ENCODE data around the gene ECHS1.

Gene ECHS1

GRCh38 chr10:133329491-133330202 lies 43.5 kb downstream of the ECHS1 start (continued):
- TF ChIP-seq, protein P1, sequence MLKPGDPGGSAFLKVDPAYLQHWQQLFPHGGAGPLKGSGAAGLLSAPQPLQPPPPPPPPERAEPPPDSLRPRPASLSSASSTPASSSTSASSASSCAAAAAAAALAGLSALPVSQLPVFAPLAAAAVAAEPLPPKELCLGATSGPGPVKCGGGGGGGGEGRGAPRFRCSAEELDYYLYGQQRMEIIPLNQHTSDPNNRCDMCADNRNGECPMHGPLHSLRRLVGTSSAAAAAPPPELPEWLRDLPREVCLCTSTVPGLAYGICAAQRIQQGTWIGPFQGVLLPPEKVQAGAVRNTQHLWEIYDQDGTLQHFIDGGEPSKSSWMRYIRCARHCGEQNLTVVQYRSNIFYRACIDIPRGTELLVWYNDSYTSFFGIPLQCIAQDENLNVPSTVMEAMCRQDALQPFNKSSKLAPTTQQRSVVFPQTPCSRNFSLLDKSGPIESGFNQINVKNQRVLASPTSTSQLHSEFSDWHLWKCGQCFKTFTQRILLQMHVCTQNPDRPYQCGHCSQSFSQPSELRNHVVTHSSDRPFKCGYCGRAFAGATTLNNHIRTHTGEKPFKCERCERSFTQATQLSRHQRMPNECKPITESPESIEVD (tag by site-specific recombination; IDR thresholded peaks at IDR 0.05): no peak
- no peak for TF ChIP-seq ZNF214 (tag by site-specific recombination; IDR thresholded peaks at IDR 0.05; ENCODE audit: borderline replicate concordance)
- TF ChIP-seq, protein P2, sequence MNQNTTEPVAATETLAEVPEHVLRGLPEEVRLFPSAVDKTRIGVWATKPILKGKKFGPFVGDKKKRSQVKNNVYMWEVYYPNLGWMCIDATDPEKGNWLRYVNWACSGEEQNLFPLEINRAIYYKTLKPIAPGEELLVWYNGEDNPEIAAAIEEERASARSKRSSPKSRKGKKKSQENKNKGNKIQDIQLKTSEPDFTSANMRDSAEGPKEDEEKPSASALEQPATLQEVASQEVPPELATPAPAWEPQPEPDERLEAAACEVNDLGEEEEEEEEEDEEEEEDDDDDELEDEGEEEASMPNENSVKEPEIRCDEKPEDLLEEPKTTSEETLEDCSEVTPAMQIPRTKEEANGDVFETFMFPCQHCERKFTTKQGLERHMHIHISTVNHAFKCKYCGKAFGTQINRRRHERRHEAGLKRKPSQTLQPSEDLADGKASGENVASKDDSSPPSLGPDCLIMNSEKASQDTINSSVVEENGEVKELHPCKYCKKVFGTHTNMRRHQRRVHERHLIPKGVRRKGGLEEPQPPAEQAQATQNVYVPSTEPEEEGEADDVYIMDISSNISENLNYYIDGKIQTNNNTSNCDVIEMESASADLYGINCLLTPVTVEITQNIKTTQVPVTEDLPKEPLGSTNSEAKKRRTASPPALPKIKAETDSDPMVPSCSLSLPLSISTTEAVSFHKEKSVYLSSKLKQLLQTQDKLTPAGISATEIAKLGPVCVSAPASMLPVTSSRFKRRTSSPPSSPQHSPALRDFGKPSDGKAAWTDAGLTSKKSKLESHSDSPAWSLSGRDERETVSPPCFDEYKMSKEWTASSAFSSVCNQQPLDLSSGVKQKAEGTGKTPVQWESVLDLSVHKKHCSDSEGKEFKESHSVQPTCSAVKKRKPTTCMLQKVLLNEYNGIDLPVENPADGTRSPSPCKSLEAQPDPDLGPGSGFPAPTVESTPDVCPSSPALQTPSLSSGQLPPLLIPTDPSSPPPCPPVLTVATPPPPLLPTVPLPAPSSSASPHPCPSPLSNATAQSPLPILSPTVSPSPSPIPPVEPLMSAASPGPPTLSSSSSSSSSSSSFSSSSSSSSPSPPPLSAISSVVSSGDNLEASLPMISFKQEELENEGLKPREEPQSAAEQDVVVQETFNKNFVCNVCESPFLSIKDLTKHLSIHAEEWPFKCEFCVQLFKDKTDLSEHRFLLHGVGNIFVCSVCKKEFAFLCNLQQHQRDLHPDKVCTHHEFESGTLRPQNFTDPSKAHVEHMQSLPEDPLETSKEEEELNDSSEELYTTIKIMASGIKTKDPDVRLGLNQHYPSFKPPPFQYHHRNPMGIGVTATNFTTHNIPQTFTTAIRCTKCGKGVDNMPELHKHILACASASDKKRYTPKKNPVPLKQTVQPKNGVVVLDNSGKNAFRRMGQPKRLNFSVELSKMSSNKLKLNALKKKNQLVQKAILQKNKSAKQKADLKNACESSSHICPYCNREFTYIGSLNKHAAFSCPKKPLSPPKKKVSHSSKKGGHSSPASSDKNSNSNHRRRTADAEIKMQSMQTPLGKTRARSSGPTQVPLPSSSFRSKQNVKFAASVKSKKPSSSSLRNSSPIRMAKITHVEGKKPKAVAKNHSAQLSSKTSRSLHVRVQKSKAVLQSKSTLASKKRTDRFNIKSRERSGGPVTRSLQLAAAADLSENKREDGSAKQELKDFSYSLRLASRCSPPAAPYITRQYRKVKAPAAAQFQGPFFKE (tag by site-specific recombination; IDR thresholded peaks at IDR 0.05; ENCODE audit: borderline replicate concordance): no peak
- TF ChIP-seq ZBTB7A (tag by site-specific recombination; IDR thresholded peaks at IDR 0.05; ENCODE audit: low read depth): no peak
- TF ChIP-seq ZNF114 (tag by site-specific recombination; IDR thresholded peaks at IDR 0.05): no peak
- no peak for TF ChIP-seq ZNF580 (tag by site-specific recombination; IDR thresholded peaks at IDR 0.05)
- peak; percentile 90 for TF ChIP-seq ZNF654 (tag by site-specific recombination; IDR thresholded peaks at IDR 0.05; ENCODE audit: low read depth)
- peak; percentile 57 for TF ChIP-seq ZEB2 (tag by site-specific recombination; IDR thresholded peaks at IDR 0.05)
- no peak for TF ChIP-seq ZNF513 (tag by site-specific recombination; IDR thresholded peaks at IDR 0.05)
- TF ChIP-seq PRDM1 (tag by site-specific recombination; IDR thresholded peaks at IDR 0.05): no peak
- TF ChIP-seq ZNF274 (IDR thresholded peaks at IDR 0.05; ENCODE audit: low read length): no peak
- TF ChIP-seq ZNF274 (tag by site-specific recombination; IDR thresholded peaks at IDR 0.05; ENCODE audit: borderline replicate concordance): no peak
- no peak for TF ChIP-seq ELK4 (IDR thresholded peaks at IDR 0.05; ENCODE audit: borderline replicate concordance, low read depth, low read length)
- TF ChIP-seq SCRT1 (tag by site-specific recombination; IDR thresholded peaks at IDR 0.05; ENCODE audit: borderline replicate concordance): no peak
- TF ChIP-seq, protein P3, sequence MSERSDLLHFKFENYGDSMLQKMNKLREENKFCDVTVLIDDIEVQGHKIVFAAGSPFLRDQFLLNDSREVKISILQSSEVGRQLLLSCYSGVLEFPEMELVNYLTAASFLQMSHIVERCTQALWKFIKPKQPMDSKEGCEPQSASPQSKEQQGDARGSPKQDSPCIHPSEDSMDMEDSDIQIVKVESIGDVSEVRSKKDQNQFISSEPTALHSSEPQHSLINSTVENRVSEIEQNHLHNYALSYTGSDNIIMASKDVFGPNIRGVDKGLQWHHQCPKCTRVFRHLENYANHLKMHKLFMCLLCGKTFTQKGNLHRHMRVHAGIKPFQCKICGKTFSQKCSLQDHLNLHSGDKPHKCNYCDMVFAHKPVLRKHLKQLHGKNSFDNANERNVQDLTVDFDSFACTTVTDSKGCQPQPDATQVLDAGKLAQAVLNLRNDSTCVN (tag by site-specific recombination; optimal IDR thresholded peaks at IDR 0.05): peak; percentile 50
- no peak for TF ChIP-seq HOXD13 (CRISPR knock-in tag; IDR thresholded peaks at IDR 0.05; ENCODE audit: borderline replicate concordance)
- TF ChIP-seq PATZ1 (tag by site-specific recombination; IDR thresholded peaks at IDR 0.05): peak; percentile 42; the same call in 1 of the 2 replicates
- no peak for TF ChIP-seq TRIM28 (IDR thresholded peaks at IDR 0.05; ENCODE audit: borderline replicate concordance, low read length)
- peak; percentile 86 for TF ChIP-seq ZIC2 (tag by site-specific recombination; IDR thresholded peaks at IDR 0.05)
- no peak for TF ChIP-seq ZNF266 (tag by site-specific recombination; IDR thresholded peaks at IDR 0.05; ENCODE audit: low read depth)
- no peak for TF ChIP-seq ZNF624 (tag by site-specific recombination; IDR thresholded peaks at IDR 0.05)
- TF ChIP-seq KLF1 (tag by site-specific recombination; IDR thresholded peaks at IDR 0.05): peak; percentile 51; the same call in 1 of the 2 replicates
- TF ChIP-seq FEZF1 (tag by site-specific recombination; IDR thresholded peaks at IDR 0.05): no peak
